ENCODE data around the gene DCAF8L2.

DNA sequence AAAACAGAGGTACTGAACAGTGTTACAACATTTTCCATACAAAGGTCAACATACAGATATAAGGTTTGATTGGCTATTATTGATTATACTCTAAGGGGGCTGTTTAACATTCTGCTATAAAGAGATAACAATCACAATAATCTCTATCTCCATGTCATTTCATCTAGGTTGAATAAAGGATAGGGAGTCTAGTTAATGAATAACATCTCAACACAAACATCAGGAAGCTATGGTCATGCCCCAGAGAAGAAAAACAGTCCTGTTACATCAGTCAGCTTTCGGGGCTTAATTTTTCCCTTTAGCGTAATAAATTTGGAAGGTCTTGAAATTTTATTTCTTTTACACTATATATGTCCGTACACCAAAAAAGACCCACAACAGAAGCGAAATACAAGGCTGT lies 41.5 kb upstream of the DCAF8L2 start:
- TF ChIP-seq ZNF324 (tag by site-specific recombination; IDR thresholded peaks at IDR 0.05) = no peak
- TF ChIP-seq, protein P1, sequence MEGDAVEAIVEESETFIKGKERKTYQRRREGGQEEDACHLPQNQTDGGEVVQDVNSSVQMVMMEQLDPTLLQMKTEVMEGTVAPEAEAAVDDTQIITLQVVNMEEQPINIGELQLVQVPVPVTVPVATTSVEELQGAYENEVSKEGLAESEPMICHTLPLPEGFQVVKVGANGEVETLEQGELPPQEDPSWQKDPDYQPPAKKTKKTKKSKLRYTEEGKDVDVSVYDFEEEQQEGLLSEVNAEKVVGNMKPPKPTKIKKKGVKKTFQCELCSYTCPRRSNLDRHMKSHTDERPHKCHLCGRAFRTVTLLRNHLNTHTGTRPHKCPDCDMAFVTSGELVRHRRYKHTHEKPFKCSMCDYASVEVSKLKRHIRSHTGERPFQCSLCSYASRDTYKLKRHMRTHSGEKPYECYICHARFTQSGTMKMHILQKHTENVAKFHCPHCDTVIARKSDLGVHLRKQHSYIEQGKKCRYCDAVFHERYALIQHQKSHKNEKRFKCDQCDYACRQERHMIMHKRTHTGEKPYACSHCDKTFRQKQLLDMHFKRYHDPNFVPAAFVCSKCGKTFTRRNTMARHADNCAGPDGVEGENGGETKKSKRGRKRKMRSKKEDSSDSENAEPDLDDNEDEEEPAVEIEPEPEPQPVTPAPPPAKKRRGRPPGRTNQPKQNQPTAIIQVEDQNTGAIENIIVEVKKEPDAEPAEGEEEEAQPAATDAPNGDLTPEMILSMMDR (tag by site-specific recombination; IDR thresholded peaks at IDR 0.05) = no peak
- no peak for TF ChIP-seq GLIS1 (tag by site-specific recombination; IDR thresholded peaks at IDR 0.05)
- TF ChIP-seq, protein P2, sequence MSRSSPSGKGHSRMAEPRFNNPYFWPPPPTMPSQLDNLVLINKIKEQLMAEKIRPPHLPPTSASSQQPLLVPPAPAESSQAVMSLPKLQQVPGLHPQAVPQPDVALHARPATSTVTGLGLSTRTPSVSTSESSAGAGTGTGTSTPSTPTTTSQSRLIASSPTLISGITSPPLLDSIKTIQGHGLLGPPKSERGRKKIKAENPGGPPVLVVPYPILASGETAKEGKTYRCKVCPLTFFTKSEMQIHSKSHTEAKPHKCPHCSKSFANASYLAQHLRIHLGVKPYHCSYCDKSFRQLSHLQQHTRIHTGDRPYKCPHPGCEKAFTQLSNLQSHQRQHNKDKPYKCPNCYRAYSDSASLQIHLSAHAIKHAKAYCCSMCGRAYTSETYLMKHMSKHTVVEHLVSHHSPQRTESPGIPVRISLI (tag by site-specific recombination; IDR thresholded peaks at IDR 0.05) = no peak
- TF ChIP-seq ZNF837 (tag by site-specific recombination; IDR thresholded peaks at IDR 0.05) = no peak
- TF ChIP-seq SP2 (tag by site-specific recombination; IDR thresholded peaks at IDR 0.05) = no peak
- no peak for TF ChIP-seq MYNN (tag by site-specific recombination; IDR thresholded peaks at IDR 0.05; ENCODE audit: borderline replicate concordance)
- TF ChIP-seq ZNF274 (IDR thresholded peaks at IDR 0.05; ENCODE audit: low read length) = no peak
- TF ChIP-seq ZNF274 (tag by site-specific recombination; IDR thresholded peaks at IDR 0.05; ENCODE audit: borderline replicate concordance) = no peak

Data from HEK293 (cell line).